ENCODE data around the gene LGALS14.

- TF ChIP-seq POLR2A (IDR thresholded peaks at IDR 0.05) (no peak), CTCF (IDR thresholded peaks at IDR 0.05) (no peak), POLR2AphosphoS5 (IDR thresholded peaks at IDR 0.05) (no peak)
These were observed 44.5 kb upstream of the LGALS14 start for GRCh38 chr19:39659791-39660190.
